Esophagus muscularis mucosa (tissue), 4 donors: ENCODE data around the gene USF3.

Source experiments
- CTCF ChIP-seq, 3 experiments: fragments of 200-600 bp in 2 of 3; fragments of 450-650 bp in 1 of 3; sonication (generic) in 2 of 3; IDR thresholded peaks; one replicate each; pipeline ENCODE4 v1.5.1; 2017 to 2019; ENCODE audit warnings: antibody characterized with exemption in 3 of 3, mild to moderate bottlenecking in 2 of 3, moderate library complexity in 1 of 3
- EP300 ChIP-seq: sonication (generic); formaldehyde crosslinking; IDR thresholded peaks from one replicate; pipeline ENCODE4 v1.6.1; 2017; ENCODE audit warnings: antibody characterized with exemption
- POLR2A ChIP-seq: fragments of 450-650 bp; IDR thresholded peaks from one replicate; pipeline ENCODE4 v1.6.1; 2017; ENCODE audit warnings: antibody characterized with exemption, moderate library complexity, mild to moderate bottlenecking, low read depth
- POLR2AphosphoS5 ChIP-seq, 2 donors: sonication (generic); formaldehyde crosslinking; IDR thresholded peaks; one replicate each; pipeline ENCODE4 v1.6.1; 2017; ENCODE audit warnings: antibody characterized with exemption in 2 of 2

DNA sequence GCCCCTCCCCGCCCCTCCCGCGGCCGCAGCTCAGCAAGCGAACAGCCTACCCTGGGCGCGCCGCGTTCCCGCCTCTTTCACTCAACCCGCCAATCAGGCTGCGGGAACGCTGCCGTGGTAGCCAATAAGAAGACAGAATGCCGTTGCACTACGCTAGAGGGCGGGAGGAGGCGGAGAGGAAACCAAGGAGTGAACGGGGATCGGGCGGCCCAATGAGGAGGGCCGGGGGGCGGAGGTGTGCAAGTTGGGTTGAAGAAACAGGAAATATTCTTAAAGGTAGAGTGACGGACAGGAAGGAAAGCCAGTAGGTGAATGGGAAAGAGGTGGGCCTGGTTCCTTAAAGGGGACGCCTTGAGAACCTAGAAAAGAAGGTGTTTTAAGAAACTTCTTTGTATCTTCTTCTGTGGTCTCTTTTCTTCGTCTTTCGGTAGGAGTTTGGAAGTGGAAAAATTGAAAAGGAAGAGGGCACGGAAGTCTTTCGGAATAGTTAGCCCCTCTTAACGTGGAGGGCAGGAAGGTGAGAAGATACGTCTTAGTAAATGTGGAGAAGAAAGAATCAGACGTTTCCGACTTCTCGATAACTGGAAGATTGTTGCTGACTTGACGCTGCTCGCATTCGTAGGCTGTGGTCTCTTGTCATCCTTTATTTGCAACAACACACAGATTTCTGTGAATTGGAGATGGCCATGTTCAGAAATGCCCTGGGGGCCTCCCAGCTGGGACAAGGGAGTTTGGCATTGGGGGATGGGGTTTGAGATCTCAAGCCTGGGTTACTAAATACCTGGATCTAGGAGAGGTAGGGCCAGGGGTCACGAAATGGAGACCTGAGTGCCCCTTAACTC is 437 bp upstream of the USF3 start:
- TF ChIP-seq CTCF (IDR thresholded peaks at IDR 0.05) (peak in 2 of 3 experiments; percentile 34 to 37), POLR2A (no peak), POLR2AphosphoS5 (IDR thresholded peaks at IDR 0.05) (peak; percentile 3 to 83), EP300 (no peak)
